ENCODE measurements around the gene KCNG1.

KCNG1 gene

DNA sequence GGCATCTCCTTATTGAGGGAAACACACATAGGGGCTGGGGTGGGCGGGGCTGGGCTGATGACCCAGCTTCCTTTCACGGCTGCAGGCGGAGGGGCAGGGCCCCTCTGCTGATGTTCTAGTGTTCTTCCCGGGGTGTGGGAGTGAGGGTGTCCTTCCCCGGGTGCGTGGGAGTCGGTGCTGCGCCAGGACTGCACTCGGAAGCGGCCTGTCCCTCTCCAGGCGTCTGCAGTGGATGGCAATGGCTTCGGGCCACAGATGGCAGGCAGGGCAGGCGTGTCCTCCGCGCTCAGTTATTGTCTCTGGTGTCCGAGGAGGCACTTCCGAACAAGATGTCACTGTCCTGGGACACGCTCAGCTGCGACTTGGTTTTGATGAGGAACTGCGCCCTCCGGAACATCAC, 19.2 kb downstream of the KCNG1 start:
- TF ChIP-seq, protein P1, sequence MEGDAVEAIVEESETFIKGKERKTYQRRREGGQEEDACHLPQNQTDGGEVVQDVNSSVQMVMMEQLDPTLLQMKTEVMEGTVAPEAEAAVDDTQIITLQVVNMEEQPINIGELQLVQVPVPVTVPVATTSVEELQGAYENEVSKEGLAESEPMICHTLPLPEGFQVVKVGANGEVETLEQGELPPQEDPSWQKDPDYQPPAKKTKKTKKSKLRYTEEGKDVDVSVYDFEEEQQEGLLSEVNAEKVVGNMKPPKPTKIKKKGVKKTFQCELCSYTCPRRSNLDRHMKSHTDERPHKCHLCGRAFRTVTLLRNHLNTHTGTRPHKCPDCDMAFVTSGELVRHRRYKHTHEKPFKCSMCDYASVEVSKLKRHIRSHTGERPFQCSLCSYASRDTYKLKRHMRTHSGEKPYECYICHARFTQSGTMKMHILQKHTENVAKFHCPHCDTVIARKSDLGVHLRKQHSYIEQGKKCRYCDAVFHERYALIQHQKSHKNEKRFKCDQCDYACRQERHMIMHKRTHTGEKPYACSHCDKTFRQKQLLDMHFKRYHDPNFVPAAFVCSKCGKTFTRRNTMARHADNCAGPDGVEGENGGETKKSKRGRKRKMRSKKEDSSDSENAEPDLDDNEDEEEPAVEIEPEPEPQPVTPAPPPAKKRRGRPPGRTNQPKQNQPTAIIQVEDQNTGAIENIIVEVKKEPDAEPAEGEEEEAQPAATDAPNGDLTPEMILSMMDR (IDR thresholded peaks at IDR 0.05) = no peak
- no peak for TF ChIP-seq ZFX (IDR thresholded peaks at IDR 0.05; ENCODE audit: borderline replicate concordance)

DNA sequence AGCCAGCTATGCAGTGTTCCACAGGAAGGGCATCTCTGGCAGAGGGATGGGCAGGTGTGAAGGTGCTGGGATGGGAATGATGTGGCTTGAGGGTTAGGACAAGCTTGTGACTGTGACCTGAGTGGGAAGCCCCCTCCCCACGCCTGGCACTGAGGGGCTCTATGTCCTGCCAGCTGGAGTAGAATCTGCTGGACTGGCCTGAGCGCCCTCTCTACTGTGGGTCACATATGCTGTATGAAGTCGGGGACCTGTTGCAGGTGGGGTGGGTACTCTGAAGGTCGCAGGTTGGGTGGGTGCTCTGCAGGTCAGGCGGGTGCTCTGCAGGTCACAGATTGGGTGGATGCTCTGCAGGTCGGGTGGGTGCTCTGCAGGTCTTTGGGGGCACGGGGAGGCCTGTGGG, 20.3 kb downstream of the KCNG1 start:
- H3K27ac ChIP-seq = no peak overlapping the region
- TF ChIP-seq ZFX (IDR thresholded peaks at IDR 0.05; ENCODE audit: borderline replicate concordance) = no peak
- TF ChIP-seq, protein P1 (IDR thresholded peaks at IDR 0.05) = no peak

More for the DNA sequence above, 19.2 kb downstream of the KCNG1 start:
- H3K27ac ChIP-seq = no peak overlapping the region

DNA sequence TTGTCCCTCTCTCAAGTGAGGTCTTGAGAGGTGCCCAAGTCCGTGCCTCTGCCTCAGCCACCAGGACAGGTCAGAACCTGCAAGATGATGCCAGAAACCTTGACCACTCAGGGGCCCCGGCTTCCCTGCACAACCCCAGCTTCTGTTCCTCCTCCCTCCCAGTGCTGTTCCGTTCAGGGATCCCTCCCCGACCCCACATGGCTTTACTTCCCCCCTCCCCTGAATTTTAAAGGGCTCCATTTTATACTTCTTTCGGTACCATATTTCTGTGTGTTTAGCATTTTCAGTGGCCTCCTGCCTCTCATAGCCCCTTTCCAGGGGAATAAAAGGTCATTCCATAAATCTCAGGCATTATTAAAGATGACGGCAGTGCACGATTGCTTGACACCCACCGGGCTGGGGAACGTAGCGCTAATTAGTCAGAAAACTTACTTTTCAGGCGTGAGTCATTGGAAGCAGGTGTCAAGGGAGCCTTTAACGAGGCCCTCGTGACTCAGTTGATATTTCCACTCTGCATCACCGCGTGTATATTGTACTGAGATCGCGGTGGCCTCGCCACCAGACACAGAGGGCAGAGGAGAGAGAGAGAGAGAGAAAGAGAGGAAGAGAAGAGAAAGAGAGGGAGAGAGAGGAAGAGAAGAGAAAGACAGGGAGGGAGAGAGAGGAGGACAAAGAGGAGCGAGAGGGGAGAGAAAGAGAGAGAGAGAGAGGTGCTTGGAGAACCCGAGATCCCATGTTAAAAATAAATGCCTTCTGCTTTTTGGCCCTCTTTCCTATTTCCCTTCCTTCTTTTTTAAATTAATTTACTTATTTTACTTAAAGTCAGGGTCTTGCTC, 21.3 kb downstream of the KCNG1 start:
- TF ChIP-seq ZFX (IDR thresholded peaks at IDR 0.05; ENCODE audit: borderline replicate concordance) = no peak
- TF ChIP-seq, protein P1 (IDR thresholded peaks at IDR 0.05) = no peak
- no peak overlapping the region for H3K27ac ChIP-seq

DNA sequence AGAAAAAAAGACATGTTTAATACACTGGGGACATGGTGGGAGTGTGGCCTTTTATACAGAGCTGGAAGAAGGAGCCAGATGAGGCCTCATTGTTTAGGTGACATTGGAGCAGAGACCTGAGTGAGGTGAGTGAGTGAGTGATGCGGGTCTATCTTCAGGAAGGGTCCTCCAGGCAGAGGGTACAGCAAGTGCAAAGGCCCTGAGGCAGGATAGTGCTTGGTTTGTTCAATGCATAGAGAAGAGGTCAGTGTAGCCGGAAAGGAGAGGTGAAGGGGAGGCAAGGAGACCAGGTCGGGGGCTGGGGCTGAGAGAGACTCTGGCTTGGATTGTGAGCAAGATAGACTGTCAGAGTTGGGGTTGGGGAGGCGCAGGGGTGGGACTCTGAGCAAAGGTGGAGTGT, 23.6 kb downstream of the KCNG1 start:
- TF ChIP-seq ZFX (IDR thresholded peaks at IDR 0.05; ENCODE audit: borderline replicate concordance) = no peak
- TF ChIP-seq, protein P1 (IDR thresholded peaks at IDR 0.05) = no peak
- H3K27ac ChIP-seq = no peak overlapping the region

DNA sequence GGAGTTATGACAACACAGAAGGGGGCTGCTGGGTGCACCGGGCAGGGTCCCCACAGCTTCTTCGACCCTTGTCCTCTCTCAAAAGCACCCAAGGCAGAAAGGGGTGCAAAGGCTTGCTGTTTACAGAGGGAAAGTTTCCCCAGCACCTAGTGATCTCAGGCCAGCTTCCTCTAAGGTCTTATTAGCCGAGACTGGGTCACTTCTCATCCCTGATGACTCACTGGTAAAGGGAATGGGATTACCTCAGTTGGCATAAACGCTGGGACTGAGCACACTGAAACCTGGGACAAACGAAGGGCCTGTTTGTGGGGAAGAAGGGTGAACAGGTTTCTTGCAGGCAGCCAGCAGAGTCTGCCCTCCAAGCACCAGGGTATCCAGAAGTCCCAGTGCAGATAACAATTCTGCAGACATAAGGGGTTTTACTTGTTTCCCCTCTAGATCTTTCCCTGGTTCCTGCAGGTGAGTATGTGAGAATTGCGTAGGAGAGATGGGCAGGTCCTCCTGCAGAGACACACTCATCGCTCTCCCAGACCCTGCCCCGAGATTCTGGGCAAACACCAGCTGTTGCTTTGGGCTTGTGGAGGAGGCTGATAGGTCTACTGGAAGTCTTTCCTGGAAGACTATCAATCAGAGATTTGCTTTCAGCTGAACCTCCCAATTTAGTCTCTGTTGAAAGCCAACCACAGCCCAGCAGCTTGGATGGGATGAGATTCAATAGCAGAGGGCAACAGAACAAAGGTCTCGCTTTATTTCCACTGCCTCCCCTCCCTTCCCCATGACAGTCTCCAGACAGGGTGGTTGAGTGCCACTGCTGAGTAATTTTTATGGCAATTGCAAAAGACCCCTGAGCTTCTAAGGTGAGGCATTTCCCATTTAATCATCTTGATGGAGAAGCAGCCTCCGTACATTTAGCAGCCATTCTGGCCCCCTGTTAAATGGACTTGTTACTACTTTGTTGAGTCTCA, 25.7 kb downstream of the KCNG1 start:
- no peak for TF ChIP-seq ZFX (IDR thresholded peaks at IDR 0.05; ENCODE audit: borderline replicate concordance)
- TF ChIP-seq, protein P1 (IDR thresholded peaks at IDR 0.05) = no peak
- no peak overlapping the region for H3K27ac ChIP-seq

DNA sequence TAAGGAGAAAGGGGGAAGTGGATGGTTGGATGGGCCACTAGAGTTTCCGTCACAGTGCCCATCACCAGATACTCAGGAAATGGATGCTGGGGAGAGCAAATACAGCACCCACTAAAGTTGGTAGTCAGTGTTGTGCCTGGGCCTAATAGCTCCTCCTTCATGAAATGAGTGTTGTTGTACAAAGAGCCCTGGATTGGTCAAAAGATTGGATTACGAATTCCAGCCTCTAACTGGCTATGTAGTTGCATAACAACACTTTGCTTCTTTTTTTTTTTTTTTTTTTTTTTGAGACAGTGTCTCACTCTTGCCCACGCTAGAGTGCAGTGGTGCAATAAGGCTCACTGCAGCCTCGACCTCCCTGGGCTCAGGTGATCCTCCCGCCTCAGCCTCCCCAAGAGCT, 27.4 kb downstream of the KCNG1 start:
- TF ChIP-seq, protein P1 (IDR thresholded peaks at IDR 0.05) = no peak
- TF ChIP-seq ZFX (IDR thresholded peaks at IDR 0.05; ENCODE audit: borderline replicate concordance) = no peak
- H3K27ac ChIP-seq = no peak overlapping the region

Measured in 22Rv1 (cell line).